Renal cortical epithelial cell (primary cell): Measurements from ENCODE around the gene FBRSL1. TPM values are rescaled to one million over a fixed set of nuclear protein-coding genes. Genes with fewer than 3 reads are reported as not detected.
"Not testable (repeated sequence)": the region's sequence is repeated elsewhere in the genome, so short reads cannot be mapped to it uniquely, and the experiment has no call there.

Source experiments
- DNase-seq: peaks from one replicate; pipeline ENCODE4 v3.0.0-alpha.2; 2011; ENCODE audit warnings: low read depth
- total RNA-seq: library from RNA; depleted of rRNA; stranded (reverse); fragments of >200 nt; gene quantifications from 2 replicates; pipeline ENCODE4 v1.2.3, GENCODE V29; 2014

Gene FBRSL1
- total RNA-seq, 1 donor from 2014 or later = 10.6 TPM

- DNase-seq = peak; percentile 65
Measured at GRCh38 chr12:132453361-132454192, 36.4 kb upstream of the FBRSL1 start.

- DNase-seq = no peak
Measured at GRCh38 chr12:132454193-132454932, 35.6 kb upstream of the FBRSL1 start.

GRCh38 chr12:132454933-132455418 is 35.0 kb upstream of the FBRSL1 start:
- no peak for DNase-seq

GRCh38 chr12:132455565-132455964 is 34.4 kb upstream of the FBRSL1 start:
- no peak for DNase-seq

- no peak for DNase-seq
Measured at GRCh38 chr12:132456186-132456943, 33.6 kb upstream of the FBRSL1 start.

GRCh38 chr12:132456944-132457495 is 32.9 kb upstream of the FBRSL1 start:
- DNase-seq = no peak

GRCh38 chr12:132458441-132458840 is 31.5 kb upstream of the FBRSL1 start:
- DNase-seq = no peak

- DNase-seq = no peak
Measured at GRCh38 chr12:132458846-132459641, 30.9 kb upstream of the FBRSL1 start.

- DNase-seq = no peak
Measured at GRCh38 chr12:132460571-132460970, 29.4 kb upstream of the FBRSL1 start.

- DNase-seq = no peak
Measured at GRCh38 chr12:132461526-132461925, 28.4 kb upstream of the FBRSL1 start.

- no peak for DNase-seq
Measured at GRCh38 chr12:132462788-132463187, 27.2 kb upstream of the FBRSL1 start.

- DNase-seq = not testable (repeated sequence)
Measured at GRCh38 chr12:132463284-132463924, 26.5 kb upstream of the FBRSL1 start.

GRCh38 chr12:132464304-132464703 is 25.6 kb upstream of the FBRSL1 start:
- not testable (repeated sequence) for DNase-seq

GRCh38 chr12:132464820-132465219 is 25.1 kb upstream of the FBRSL1 start:
- DNase-seq = no peak

- DNase-seq = no peak
Measured at GRCh38 chr12:132465269-132466190, 24.4 kb upstream of the FBRSL1 start.

- no peak for DNase-seq
Measured at GRCh38 chr12:132466241-132467201, 23.4 kb upstream of the FBRSL1 start.

- no peak for DNase-seq
Measured at GRCh38 chr12:132467511-132467910, 22.4 kb upstream of the FBRSL1 start.

- DNase-seq = no peak
Measured at GRCh38 chr12:132469423-132469822, 20.5 kb upstream of the FBRSL1 start.
